Omental fat pad (tissue), 4 donors: ENCODE data around the gene SLC39A7. TPM values are rescaled to one million over a fixed set of nuclear protein-coding genes. Genes with fewer than 3 reads are reported as not detected.
"Not testable (repeated sequence)": the region's sequence is repeated elsewhere in the genome, so short reads cannot be mapped to it uniquely, and the experiment has no call there.

Experiments
- ATAC-seq: fragments of 150-250 bp; one replicate; pipeline ENCODE4 v1.9.1; 2016; ENCODE audit warnings: mild to moderate bottlenecking, moderate library complexity; ENCODE audit not compliant: low FRiP score
- DNase-seq: peaks from one replicate; pipeline ENCODE4 v3.0.0-alpha.2; 2019; ENCODE audit warnings: low spot score
- total RNA-seq, 4 donors: library from RNA; depleted of rRNA; stranded (reverse); fragments of >200 nt; gene quantifications; one replicate each; pipeline ENCODE4 v1.1.0, GENCODE V29; 2016
- TF ChIP-seq, protein P1 (sequence below), 3 donors: fragments of 450-650 bp; IDR thresholded peaks; one replicate each; pipeline ENCODE4 v1.5.1; 2016 to 2017; ENCODE audit warnings: antibody characterized with exemption in 3 of 3, mild to moderate bottlenecking in 3 of 3, moderate library complexity in 2 of 3

The SLC39A7 gene
- total RNA-seq, 4 donors from 2014 or later: 57.5 to 82.8 (median 70.1) TPM

DNA sequence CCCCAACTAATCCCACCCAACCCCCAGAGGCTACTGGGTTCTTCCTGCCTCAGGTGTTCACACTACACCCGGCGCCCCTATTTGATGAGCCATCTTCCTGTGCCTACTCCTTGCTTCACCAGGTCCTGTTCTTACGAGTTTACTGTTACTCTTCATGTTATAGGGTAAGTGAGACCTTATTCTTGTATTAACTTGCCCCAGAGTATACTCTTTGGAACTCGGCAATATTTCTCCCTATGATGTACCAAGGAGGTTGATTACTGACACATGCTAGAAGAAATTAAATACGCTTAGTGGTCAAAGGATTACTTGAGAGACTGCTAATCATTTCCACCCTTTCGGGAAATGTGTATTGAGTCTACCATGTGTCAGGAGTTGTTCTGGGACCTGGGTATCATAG lies 16.6 kb downstream of the SLC39A7 start:
- DNase-seq: no peak
- TF ChIP-seq, protein P1, sequence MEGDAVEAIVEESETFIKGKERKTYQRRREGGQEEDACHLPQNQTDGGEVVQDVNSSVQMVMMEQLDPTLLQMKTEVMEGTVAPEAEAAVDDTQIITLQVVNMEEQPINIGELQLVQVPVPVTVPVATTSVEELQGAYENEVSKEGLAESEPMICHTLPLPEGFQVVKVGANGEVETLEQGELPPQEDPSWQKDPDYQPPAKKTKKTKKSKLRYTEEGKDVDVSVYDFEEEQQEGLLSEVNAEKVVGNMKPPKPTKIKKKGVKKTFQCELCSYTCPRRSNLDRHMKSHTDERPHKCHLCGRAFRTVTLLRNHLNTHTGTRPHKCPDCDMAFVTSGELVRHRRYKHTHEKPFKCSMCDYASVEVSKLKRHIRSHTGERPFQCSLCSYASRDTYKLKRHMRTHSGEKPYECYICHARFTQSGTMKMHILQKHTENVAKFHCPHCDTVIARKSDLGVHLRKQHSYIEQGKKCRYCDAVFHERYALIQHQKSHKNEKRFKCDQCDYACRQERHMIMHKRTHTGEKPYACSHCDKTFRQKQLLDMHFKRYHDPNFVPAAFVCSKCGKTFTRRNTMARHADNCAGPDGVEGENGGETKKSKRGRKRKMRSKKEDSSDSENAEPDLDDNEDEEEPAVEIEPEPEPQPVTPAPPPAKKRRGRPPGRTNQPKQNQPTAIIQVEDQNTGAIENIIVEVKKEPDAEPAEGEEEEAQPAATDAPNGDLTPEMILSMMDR (IDR thresholded peaks at IDR 0.05): no peak
- no peak for ATAC-seq

DNA sequence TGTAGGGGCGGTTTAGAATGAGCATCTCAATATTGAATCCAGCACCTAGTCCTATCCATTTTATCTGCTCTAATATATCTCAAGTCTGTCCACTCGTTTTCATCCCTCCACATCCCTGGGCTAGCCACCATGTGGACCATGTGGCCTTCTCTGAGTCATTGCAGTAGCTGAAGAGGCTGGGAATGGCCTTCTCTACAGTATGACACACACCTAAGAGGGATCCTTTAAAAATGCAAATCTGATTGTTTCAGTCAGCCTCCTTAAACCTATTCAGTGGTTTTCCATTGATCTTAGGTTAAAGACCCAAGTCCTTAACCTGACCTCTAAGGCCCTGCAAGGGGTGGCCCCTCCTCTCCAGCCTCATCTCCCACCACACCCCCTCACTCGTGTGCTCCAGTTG lies 17.0 kb downstream of the SLC39A7 start:
- DNase-seq (no peak), ATAC-seq (no peak)
- TF ChIP-seq, protein P1 (IDR thresholded peaks at IDR 0.05): no peak

DNA sequence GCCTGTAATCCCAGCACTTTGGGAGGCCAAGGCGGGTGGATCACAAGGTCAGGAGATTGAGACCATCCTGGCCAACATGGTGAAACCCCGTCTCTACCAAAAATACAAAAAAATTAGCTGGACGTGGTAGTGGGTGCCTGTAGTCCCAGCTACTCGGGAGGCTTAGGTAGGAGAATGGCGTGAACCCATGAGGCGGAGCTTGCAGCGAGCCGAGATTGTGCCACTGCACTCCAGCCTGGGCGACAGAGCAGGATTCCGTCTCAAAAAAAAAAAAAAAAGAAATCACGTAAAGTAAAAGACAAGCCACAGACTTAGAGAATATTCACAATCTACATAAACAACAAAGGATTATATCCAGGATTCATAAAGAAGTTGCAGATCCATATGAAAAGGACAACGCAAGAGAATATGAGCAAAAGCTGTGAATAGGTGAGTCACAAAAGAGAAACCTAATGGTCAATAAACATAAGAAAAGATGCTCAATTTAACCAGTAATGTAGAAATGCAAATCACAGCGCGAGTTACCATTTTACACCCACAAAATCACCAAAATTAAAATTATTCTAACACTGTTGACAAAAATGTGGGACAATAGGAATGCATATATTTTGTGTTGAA lies 25.9 kb downstream of the SLC39A7 start:
- not testable (repeated sequence) for DNase-seq, ATAC-seq

DNA sequence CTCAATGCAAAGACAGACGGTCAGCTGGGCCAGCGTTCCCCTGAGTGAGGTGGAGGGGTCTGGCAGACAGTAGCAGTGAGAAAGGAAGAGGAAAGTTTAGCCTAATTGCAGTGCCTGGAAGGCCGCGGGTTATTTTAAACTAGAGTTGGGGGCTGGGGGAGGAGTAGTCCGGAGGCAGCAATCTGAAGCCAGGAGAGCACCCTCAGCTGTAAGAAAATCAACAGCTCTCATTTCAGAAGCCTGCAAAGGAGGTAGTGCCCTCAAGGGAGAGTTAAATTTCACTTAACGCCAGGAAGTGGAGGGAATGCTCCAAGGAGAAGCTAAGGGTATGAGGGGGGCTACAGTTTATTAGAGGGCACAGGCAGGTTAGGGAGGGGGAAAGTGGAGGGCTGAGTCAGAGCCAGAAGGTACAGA lies 34.6 kb downstream of the SLC39A7 start:
- TF ChIP-seq, protein P1 (IDR thresholded peaks at IDR 0.05): no peak
- DNase-seq (no peak), ATAC-seq (no peak)

DNA sequence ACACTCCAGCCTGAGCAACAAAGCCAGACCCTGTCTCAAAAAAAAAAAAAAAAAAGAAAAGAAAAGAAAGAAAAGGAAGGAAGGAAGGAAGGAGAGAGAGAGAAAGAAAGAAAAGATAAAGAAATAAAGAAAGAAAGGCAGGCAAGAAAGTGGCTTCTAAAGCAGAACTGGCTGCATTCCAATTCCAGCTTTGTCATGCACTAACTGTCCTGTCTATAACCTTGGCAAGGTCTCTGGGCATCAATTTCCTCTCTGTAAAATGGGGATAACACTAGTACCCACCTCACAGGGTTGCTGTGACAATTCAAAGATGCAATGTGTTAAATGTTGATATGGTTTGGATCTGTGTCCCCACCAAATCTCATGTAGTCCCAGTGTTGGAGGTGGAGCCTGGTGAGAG lies 35.7 kb downstream of the SLC39A7 start:
- TF ChIP-seq, protein P1 (IDR thresholded peaks at IDR 0.05): no peak
- no peak for DNase-seq
- no peak for ATAC-seq

DNA sequence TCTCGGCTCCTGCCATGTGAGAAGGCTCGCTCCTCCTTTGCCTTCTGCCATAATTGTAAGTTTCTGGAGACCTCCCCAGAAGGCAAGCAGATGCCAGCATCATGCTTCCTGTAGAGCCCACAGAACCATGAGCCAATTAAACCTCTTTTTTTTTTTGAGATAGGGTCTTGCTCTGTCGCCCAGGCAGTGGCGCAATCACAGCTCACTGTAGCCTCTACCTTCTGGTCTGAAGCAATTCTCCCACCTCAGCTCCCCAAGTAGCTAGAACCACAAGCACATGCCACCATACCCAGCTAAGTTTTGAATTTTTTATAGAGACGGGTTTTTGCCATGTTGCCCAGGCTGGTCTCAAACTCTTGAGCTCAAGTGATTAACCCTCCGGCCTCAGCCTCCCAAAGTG lies 36.2 kb downstream of the SLC39A7 start:
- TF ChIP-seq, protein P1 (IDR thresholded peaks at IDR 0.05): no peak
- ATAC-seq (no peak), DNase-seq (no peak)

DNA sequence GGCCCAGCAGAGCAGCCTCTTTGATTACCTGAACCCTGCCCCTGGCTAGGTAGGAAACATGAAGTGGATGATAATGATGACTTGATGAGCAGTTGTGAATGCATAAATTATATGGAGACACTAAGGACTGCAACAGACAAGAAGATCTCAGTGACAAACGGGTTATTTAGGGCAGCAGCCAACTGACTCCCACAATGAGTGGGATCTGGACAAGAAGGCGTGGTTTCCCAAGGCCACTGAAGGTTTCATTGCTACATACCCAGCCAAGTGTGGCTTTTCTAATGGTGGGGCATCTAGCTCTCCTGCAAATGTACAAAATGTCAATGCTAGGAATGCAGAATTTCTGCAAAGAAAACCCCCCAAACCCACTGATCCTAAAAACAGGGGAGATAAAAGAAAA lies 37.1 kb downstream of the SLC39A7 start:
- no peak for ATAC-seq
- DNase-seq: no peak
- TF ChIP-seq, protein P1 (IDR thresholded peaks at IDR 0.05): no peak
